ENCODE measurements around the gene OTUB2.

- TF ChIP-seq CTCF (IDR thresholded peaks at IDR 0.05; ENCODE audit: control extremely low read depth in 1 of 3, insufficient read depth in 1 of 3, low read depth in 1 of 3, low read length in 3 of 3) = no peak
- TF ChIP-seq EZH2 (IDR thresholded peaks at IDR 0.05; ENCODE audit: low read depth, low read length, severe bottlenecking) = no peak
Measured at GRCh38 chr14:94019329-94019728, 6.8 kb upstream of the OTUB2 start.

Measured in H1 (cell line).